ACC112 (cell line): ENCODE measurements around the gene PTPRF.
"Not testable (repeated sequence)": the region's sequence is repeated elsewhere in the genome, so short reads cannot be mapped to it uniquely, and the experiment has no call there.

Experiments
- H2AFZ ChIP-seq: fragments of 200-600 bp; sonication (generic); one replicate; pipeline ENCODE4 v1.6.0; 2017; ENCODE audit warnings: antibody characterized with exemption, low read length; ENCODE audit not compliant: unreplicated experiment
- H3K27ac ChIP-seq: fragments of 200-600 bp; sonication (generic); 2 replicates; pipeline ENCODE4 v1.5.1; 2014; ENCODE audit warnings: low read depth, mild to moderate bottlenecking, antibody characterized with exemption, low read length, moderate library complexity
- H3K27me3 ChIP-seq: fragments of 200-600 bp; sonication (generic); 2 replicates; pipeline ENCODE4 v1.6.1; 2014; ENCODE audit warnings: mild to moderate bottlenecking, antibody characterized with exemption, low read length, moderate library complexity, mixed read lengths; ENCODE audit not compliant: insufficient read depth
- H3K36me3 ChIP-seq: fragments of 200-600 bp; sonication (generic); 2 replicates; pipeline ENCODE4 v1.6.1; 2016; ENCODE audit warnings: mild to moderate bottlenecking, antibody characterized with exemption, low read length, moderate library complexity, mixed read lengths; ENCODE audit not compliant: insufficient read depth
- H3K4me1 ChIP-seq: fragments of 200-600 bp; sonication (generic); one replicate; pipeline ENCODE4 v1.6.1; 2016; ENCODE audit warnings: low read length, mixed read lengths; ENCODE audit not compliant: insufficient read depth, unreplicated experiment, control insufficient read depth
- H3K4me3 ChIP-seq: fragments of 200-600 bp; sonication (generic); 2 replicates; pipeline ENCODE4 v1.5.1; 2014; ENCODE audit warnings: mild to moderate bottlenecking, low read depth, low read length
- H3K79me2 ChIP-seq: fragments of 200-600 bp; sonication (generic); one replicate; pipeline ENCODE4 v1.6.0; 2016; ENCODE audit warnings: low read length; ENCODE audit not compliant: control insufficient read depth, unreplicated experiment, insufficient read depth

The PTPRF gene

GRCh38 chr1:43530483-43531106 is at the start of gene PTPRF:
TSS of gene PTPRF (plus strand) at chr1:43530883. CDS start at chr1:43545076, 14,193 bp downstream.
- Histone ChIP-seq H3K4me3 (peak within 1 kb of the TSS; percentile 88), H3K36me3 (no peaks in the 10 kb centered on the region), H3K79me2 (peaks cover 3% of the 10 kb centered on the region), H2AFZ (peak within 1 kb of the TSS; percentile 85), H3K27me3 (no peaks in the 10 kb centered on the region), H3K27ac (no peak within 1 kb of the TSS), H3K4me1 (peaks cover 8% of the 10 kb centered on the region)

DNA sequence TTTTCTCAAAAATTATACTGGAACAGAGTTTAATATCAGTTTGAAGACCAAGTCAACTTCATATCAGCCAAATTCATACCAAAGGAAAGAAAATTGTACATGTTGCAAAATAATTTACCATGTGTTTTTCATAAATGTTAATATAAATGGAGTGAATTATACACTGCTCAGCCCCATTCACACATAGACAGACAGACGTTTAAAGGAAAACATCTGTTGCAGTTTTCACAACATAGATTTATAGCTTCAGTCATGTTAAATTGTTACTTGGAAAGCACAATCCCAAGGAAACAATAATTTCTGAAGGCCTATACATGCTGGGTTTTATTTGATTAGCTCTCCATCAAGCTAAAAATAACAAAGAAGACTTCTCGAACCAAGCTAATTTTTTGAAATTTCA is 49.2 kb upstream of the PTPRF start:
- H3K36me3 ChIP-seq = no peaks in the 10 kb centered on the region
- peak overlapping the region; percentile 51 for H2AFZ ChIP-seq
- H3K4me1 ChIP-seq = peaks cover under 1% of the 10 kb centered on the region
- no peaks in the 10 kb centered on the region for H3K27me3 ChIP-seq
- no peak overlapping the region for H3K4me3 ChIP-seq
- no peaks in the 10 kb centered on the region for H3K79me2 ChIP-seq
- H3K27ac ChIP-seq = no peak overlapping the region

DNA sequence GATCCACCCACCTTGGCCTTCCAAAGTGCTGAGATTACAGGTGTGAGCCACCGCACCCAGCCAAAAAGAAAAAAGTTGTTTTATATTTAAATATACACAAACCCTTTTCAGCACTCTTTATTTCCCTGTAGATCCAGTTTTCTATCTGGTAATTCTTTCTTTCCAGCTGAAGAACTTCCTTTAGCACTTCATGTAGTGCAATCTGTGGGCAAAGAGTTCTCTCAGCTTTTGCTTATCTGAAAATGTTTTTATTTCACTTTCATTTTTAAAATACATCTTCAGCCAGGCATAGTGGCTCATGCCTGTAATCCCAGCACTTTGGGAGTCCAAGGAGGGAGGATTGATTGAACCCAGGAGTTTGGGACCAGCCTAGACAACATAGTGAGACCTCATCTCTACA is 48.5 kb upstream of the PTPRF start:
- Histone ChIP-seq H3K4me3 (no peak overlapping the region), H3K79me2 (no peaks in the 10 kb centered on the region), H2AFZ (peak overlapping the region; percentile 44), H3K27me3 (no peaks in the 10 kb centered on the region), H3K27ac (no peak overlapping the region), H3K4me1 (no peaks in the 10 kb centered on the region), H3K36me3 (no peaks in the 10 kb centered on the region)

GRCh38 chr1:43484367-43484766 is 46.3 kb upstream of the PTPRF start:
- Histone ChIP-seq H3K36me3 (no peaks in the 10 kb centered on the region), H3K27ac (no peak overlapping the region), H3K4me1 (no peaks in the 10 kb centered on the region), H2AFZ (no peak overlapping the region), H3K4me3 (no peak overlapping the region), H3K79me2 (no peaks in the 10 kb centered on the region), H3K27me3 (no peaks in the 10 kb centered on the region)

DNA sequence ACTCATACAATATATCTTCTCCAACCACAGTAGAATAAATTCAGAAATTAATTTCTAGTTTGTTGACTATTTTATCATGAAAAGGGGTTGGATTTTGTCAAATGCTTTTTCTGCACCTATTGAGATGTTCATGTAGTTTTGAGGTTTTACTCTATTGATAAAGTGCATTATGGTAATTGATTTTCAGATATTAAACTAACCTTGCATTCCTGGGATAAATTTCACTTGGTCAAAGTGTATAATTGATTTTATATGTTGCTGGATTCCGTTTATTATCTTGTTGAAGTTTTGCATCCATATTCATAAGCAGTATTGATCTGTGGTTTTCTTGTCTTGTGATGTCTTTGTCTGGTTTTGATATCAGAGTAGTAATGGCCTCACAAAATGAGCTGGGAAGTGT is 42.5 kb upstream of the PTPRF start:
- H3K4me1 ChIP-seq = no peaks in the 10 kb centered on the region
- no peaks in the 10 kb centered on the region for H3K36me3 ChIP-seq
- no peak overlapping the region for H3K4me3 ChIP-seq
- no peaks in the 10 kb centered on the region for H3K27me3 ChIP-seq
- no peak overlapping the region for H2AFZ ChIP-seq
- no peaks in the 10 kb centered on the region for H3K79me2 ChIP-seq
- H3K27ac ChIP-seq = no peak overlapping the region

DNA sequence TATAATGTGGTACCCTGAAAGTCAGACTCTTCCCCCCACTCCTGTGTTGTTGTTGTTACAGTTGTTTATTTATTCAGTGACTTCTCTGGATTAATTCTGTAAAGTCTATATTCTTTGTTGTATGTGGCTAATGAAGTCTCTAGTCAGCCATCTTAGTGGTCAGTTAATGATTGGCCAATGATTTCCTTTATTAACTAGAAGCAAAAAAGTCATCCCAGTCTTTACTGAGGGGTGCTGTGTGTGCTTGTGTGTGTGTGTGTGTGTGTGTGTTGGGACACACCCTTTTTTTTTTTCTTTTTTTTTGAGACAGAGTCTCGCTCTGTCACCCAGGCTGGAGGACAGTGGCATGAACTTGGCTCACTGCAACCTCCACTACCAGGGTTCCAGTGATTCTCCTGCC is 39.6 kb upstream of the PTPRF start:
- H3K4me1 ChIP-seq = peaks cover 5% of the 10 kb centered on the region
- H2AFZ ChIP-seq = no peak overlapping the region
- H3K79me2 ChIP-seq = no peaks in the 10 kb centered on the region
- H3K27ac ChIP-seq = no peak overlapping the region
- no peaks in the 10 kb centered on the region for H3K36me3 ChIP-seq
- H3K27me3 ChIP-seq = no peaks in the 10 kb centered on the region
- no peak overlapping the region for H3K4me3 ChIP-seq

DNA sequence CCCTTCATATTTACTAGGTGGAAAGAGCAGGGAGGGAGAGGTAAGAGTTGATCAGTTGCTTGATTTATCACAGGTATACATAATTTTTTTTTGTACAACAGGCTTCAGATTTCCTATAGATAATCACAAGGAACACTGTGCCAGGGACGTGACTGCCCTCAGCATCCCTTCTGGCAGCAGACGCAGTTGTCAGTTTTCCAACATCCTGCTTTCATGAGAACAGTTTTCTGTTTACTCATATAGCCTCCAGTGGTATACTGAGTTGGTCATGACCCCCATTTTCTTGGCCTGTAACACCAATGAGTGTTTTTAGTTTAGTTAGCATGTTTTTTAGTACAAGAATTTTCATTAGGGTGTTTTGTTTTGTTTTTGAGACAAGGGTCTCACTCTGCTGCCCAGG is 37.9 kb upstream of the PTPRF start:
- H3K4me3 ChIP-seq = no peak overlapping the region
- no peaks in the 10 kb centered on the region for H3K36me3 ChIP-seq
- no peak overlapping the region for H3K27ac ChIP-seq
- H3K79me2 ChIP-seq = no peaks in the 10 kb centered on the region
- H3K27me3 ChIP-seq = no peaks in the 10 kb centered on the region
- peaks cover 5% of the 10 kb centered on the region for H3K4me1 ChIP-seq
- no peak overlapping the region for H2AFZ ChIP-seq

DNA sequence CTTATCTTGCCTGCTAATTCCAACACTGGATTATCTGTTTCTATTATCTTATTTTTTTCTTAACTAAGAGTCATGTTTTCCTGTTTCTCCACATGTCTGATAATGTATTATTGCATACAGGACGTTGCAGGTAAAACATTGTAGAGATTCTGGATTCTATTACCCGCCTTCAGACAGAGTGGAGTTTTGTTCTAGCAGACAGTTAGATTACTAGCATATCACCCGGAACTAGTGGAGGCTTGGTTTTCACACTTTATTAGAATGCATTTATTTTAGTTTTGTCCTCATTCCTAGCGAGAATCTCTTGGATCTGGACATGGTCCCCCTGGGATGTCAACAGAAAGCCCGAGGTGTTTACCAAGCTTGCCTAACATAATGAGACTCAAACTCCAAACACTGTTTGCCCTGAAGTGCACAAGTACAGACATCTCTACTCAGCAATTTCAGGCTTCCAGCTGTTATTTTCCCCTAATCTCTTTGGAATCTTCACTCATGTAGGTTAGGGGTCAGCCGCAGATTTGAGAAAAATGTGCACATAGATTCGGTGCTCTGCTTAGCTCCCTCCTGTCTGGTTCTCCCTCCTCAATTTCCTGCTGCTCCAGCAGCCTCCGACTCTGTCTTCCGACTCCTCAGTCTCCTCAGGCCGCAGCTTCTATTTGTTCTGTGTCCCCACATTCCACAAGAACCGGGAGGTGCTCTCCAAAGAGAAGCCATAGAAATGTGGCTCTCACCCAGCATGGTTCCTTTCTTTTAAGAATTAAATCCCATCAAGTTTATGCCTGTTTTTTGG is 36.8 kb upstream of the PTPRF start:
- H2AFZ ChIP-seq = peak overlapping the region; percentile 61
- peaks cover 5% of the 10 kb centered on the region for H3K4me1 ChIP-seq
- H3K4me3 ChIP-seq = no peak overlapping the region
- no peaks in the 10 kb centered on the region for H3K36me3 ChIP-seq
- H3K79me2 ChIP-seq = no peaks in the 10 kb centered on the region
- no peak overlapping the region for H3K27ac ChIP-seq
- H3K27me3 ChIP-seq = no peaks in the 10 kb centered on the region

GRCh38 chr1:43495204-43495603 is 35.5 kb upstream of the PTPRF start:
- no peaks in the 10 kb centered on the region for H3K27me3 ChIP-seq
- H3K4me1 ChIP-seq = peaks cover 5% of the 10 kb centered on the region
- H3K27ac ChIP-seq = no peak overlapping the region
- no peaks in the 10 kb centered on the region for H3K36me3 ChIP-seq
- no peaks in the 10 kb centered on the region for H3K79me2 ChIP-seq
- no peak overlapping the region for H3K4me3 ChIP-seq
- H2AFZ ChIP-seq = no peak overlapping the region

DNA sequence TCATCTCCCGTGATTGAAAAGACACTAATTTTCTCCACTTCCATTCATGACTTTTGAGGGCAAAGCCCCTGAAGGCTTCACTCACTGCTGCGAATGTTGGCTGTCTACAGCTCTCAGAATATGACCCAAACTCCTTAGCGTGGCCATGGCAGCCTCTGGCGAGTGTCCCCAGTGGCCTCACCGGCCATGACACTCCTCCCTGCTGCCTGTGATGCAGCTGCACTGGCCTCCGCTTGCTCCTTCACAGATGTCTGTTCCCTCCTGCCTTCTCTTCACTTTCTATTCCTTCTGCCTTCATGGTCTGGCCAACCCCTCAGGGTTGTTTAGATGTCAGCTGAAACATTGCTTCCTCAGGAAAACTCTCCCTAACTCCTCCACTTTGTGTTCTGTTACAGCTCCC is 30.8 kb upstream of the PTPRF start:
- Histone ChIP-seq H2AFZ (no peak overlapping the region), H3K79me2 (no peaks in the 10 kb centered on the region), H3K4me1 (no peaks in the 10 kb centered on the region), H3K36me3 (no peaks in the 10 kb centered on the region), H3K27me3 (no peaks in the 10 kb centered on the region), H3K4me3 (no peak overlapping the region), H3K27ac (no peak overlapping the region)

- H3K27ac ChIP-seq, H2AFZ ChIP-seq, H3K79me2 ChIP-seq, H3K36me3 ChIP-seq, H3K4me1 ChIP-seq, H3K4me3 ChIP-seq, H3K27me3 ChIP-seq: not testable (repeated sequence)
These were observed 28.9 kb upstream of the PTPRF start for GRCh38 chr1:43501806-43502205.
